ENCODE measurements around the gene EIF4A2.
"Not testable (repeated sequence)": the region's sequence is repeated elsewhere in the genome, so short reads cannot be mapped to it uniquely, and the experiment has no call there.

The EIF4A2 gene

GRCh38 chr3:186807231-186807630 is 23.9 kb downstream of the EIF4A2 start:
- ATAC-seq (ENCODE audit: low read depth) (no peak), DNase-seq (ENCODE audit: low spot score) (no peak)
- no peaks in the 10 kb centered on the region for H3K27me3 ChIP-seq (ENCODE audit: insufficient read depth, poor library complexity, severe bottlenecking)
- peak overlapping the region; percentile 65 for H3K27ac ChIP-seq (ENCODE audit: poor library complexity, severe bottlenecking)
- TF ChIP-seq CTCF (IDR thresholded peaks at IDR 0.05; ENCODE audit: poor library complexity, severe bottlenecking) = no peak
- peak overlapping the region; percentile 51 for H3K4me3 ChIP-seq (ENCODE audit: severe bottlenecking)
- peaks cover 35% of the 10 kb centered on the region for H3K36me3 ChIP-seq (ENCODE audit: low read depth)
- peaks cover 8% of the 10 kb centered on the region for H3K4me1 ChIP-seq (ENCODE audit: insufficient read depth, poor library complexity, severe bottlenecking)
- no peaks in the 10 kb centered on the region for H3K9me3 ChIP-seq (ENCODE audit: severe bottlenecking)

GRCh38 chr3:186810336-186810996 is 27.1 kb downstream of the EIF4A2 start:
- no peaks in the 10 kb centered on the region for H3K9me3 ChIP-seq (ENCODE audit: severe bottlenecking)
- no peak for TF ChIP-seq CTCF (IDR thresholded peaks at IDR 0.05; ENCODE audit: poor library complexity, severe bottlenecking)
- H3K27ac ChIP-seq (ENCODE audit: poor library complexity, severe bottlenecking) = no peak overlapping the region
- H3K36me3 ChIP-seq (ENCODE audit: low read depth) = peaks cover 2% of the 10 kb centered on the region; the same call in 1 of the 2 replicates
- peaks cover 6% of the 10 kb centered on the region for H3K4me1 ChIP-seq (ENCODE audit: insufficient read depth, poor library complexity, severe bottlenecking)
- DNase-seq (ENCODE audit: low spot score) = no peak
- no peak overlapping the region for H3K4me3 ChIP-seq (ENCODE audit: severe bottlenecking)
- no peaks in the 10 kb centered on the region for H3K27me3 ChIP-seq (ENCODE audit: insufficient read depth, poor library complexity, severe bottlenecking)
- ATAC-seq (ENCODE audit: low read depth) = no peak

GRCh38 chr3:186811313-186811712 is 27.9 kb downstream of the EIF4A2 start:
- not testable (repeated sequence) for H3K36me3 ChIP-seq (ENCODE audit: low read depth); H3K4me3 ChIP-seq (ENCODE audit: severe bottlenecking); H3K27ac ChIP-seq (ENCODE audit: poor library complexity, severe bottlenecking); DNase-seq (ENCODE audit: low spot score); ATAC-seq (ENCODE audit: low read depth); H3K27me3 ChIP-seq (ENCODE audit: insufficient read depth, poor library complexity, severe bottlenecking); H3K9me3 ChIP-seq (ENCODE audit: severe bottlenecking); H3K4me1 ChIP-seq (ENCODE audit: insufficient read depth, poor library complexity, severe bottlenecking)

- Histone ChIP-seq H3K4me3 (ENCODE audit: severe bottlenecking) (no peak overlapping the region), H3K4me1 (ENCODE audit: insufficient read depth, poor library complexity, severe bottlenecking) (peaks cover 5% of the 10 kb centered on the region), H3K9me3 (ENCODE audit: severe bottlenecking) (no peaks in the 10 kb centered on the region), H3K27me3 (ENCODE audit: insufficient read depth, poor library complexity, severe bottlenecking) (no peaks in the 10 kb centered on the region), H3K27ac (ENCODE audit: poor library complexity, severe bottlenecking) (no peak overlapping the region), H3K36me3 (ENCODE audit: low read depth) (no peaks in the 10 kb centered on the region)
- ATAC-seq (ENCODE audit: low read depth) = no peak
- no peak for TF ChIP-seq CTCF (IDR thresholded peaks at IDR 0.05; ENCODE audit: poor library complexity, severe bottlenecking)
- DNase-seq (ENCODE audit: low spot score) = no peak
Measured at GRCh38 chr3:186814100-186814499, 30.7 kb downstream of the EIF4A2 start.

- peaks cover 5% of the 10 kb centered on the region for H3K4me1 ChIP-seq (ENCODE audit: insufficient read depth, poor library complexity, severe bottlenecking)
- no peak overlapping the region for H3K4me3 ChIP-seq (ENCODE audit: severe bottlenecking)
- H3K9me3 ChIP-seq (ENCODE audit: severe bottlenecking) = no peaks in the 10 kb centered on the region
- H3K27ac ChIP-seq (ENCODE audit: poor library complexity, severe bottlenecking) = no peak overlapping the region
- DNase-seq (ENCODE audit: low spot score) (no peak), ATAC-seq (ENCODE audit: low read depth) (peak; percentile 78)
- no peaks in the 10 kb centered on the region for H3K36me3 ChIP-seq (ENCODE audit: low read depth)
- no peaks in the 10 kb centered on the region for H3K27me3 ChIP-seq (ENCODE audit: insufficient read depth, poor library complexity, severe bottlenecking)
- TF ChIP-seq CTCF (IDR thresholded peaks at IDR 0.05; ENCODE audit: poor library complexity, severe bottlenecking) = no peak
Measured at GRCh38 chr3:186815435-186815834, 32.1 kb downstream of the EIF4A2 start.

Measured in RWPE2 (cell line).